Left lung (tissue), 10 donors: Measurements from ENCODE around the gene S100A5. TPM values are rescaled to one million over a fixed set of nuclear protein-coding genes. Genes with fewer than 3 reads are reported as not detected.

Experiments used
- ATAC-seq: fragments of 200-7000 bp; cut with Tn5 transposase; one replicate; pipeline ENCODE4 v1.9.1; 2020; ENCODE audit warnings: moderate library complexity
- DNase-seq, 4 donors: peaks; one replicate each; pipeline ENCODE4 v3.0.0-alpha.2; 2013 to 2020
- H3K27ac ChIP-seq, 2 donors: fragments of 200-600 bp; sonication (generic) in 1 of 2; one replicate each; pipeline versions ENCODE4 v1.5.0 to v1.8.0; 2020 to 2021
- H3K27me3 ChIP-seq, 2 donors: fragments of 200-600 bp; sonication (generic) in 1 of 2; one replicate each; pipeline versions ENCODE4 v1.5.0 to v1.8.0; 2020 to 2021
- H3K36me3 ChIP-seq, 2 donors: fragments of 200-600 bp; sonication (generic) in 1 of 2; one replicate each; pipeline versions ENCODE4 v1.5.0 to v1.8.0; 2020 to 2021
- H3K4me1 ChIP-seq, 2 donors: fragments of 200-600 bp; one replicate each; pipeline ENCODE4 v1.8.0; 2021
- H3K4me3 ChIP-seq, 2 donors: fragments of 200-600 bp; sonication (generic) in 1 of 2; one replicate each; pipeline versions ENCODE4 v1.5.0 to v1.8.0; 2020 to 2021; ENCODE audit warnings: mild to moderate bottlenecking in 1 of 2
- H3K9me3 ChIP-seq, 2 donors: fragments of 200-600 bp; sonication (generic) in 1 of 2; one replicate each; pipeline versions ENCODE4 v1.5.0 to v1.8.0; 2020 to 2021
- intact Hi-C, 2 donors: fragments of 100-400 bp; cut with DNase I; formaldehyde crosslinking; loops; one replicate each; pipeline versions ENCODE4 v1.11.2 to v1.14.2; 2022
- polyA plus RNA-seq, 6 donors: library from polyadenylated mRNA; unstranded; fragments of 120-200 nt; gene quantifications; one replicate each; pipeline ENCODE4 v1.2.1, GENCODE V29; 2013; ENCODE audit not compliant: insufficient read length in 6 of 6
- total RNA-seq, 2 donors: library from RNA; stranded (reverse); fragmentation: NEBNext Ultra II Directional; extraction: Animal tissue kit (Norgen Biotek cat#: 25700); gene quantifications; one replicate each; pipeline ENCODE4 v1.2.1, GENCODE V29; 2021
- TF ChIP-seq, protein P1 (sequence below), 2 donors: fragments of 200-600 bp; sonication (generic) in 1 of 2; IDR thresholded peaks; one replicate each; pipeline versions ENCODE4 v1.5.0 to v1.8.0; 2021; ENCODE audit warnings: antibody characterized with exemption in 2 of 2
- donor health status: DM: no; HTN: yes; CAD: no.
- donor health status: DM: no; HTN: no; CAD: no.

The S100A5 gene
- total and polyA plus RNA-seq, 8 donors = 0.18 to 0.42 (median 0.36) TPM; not detected in 4

DNA sequence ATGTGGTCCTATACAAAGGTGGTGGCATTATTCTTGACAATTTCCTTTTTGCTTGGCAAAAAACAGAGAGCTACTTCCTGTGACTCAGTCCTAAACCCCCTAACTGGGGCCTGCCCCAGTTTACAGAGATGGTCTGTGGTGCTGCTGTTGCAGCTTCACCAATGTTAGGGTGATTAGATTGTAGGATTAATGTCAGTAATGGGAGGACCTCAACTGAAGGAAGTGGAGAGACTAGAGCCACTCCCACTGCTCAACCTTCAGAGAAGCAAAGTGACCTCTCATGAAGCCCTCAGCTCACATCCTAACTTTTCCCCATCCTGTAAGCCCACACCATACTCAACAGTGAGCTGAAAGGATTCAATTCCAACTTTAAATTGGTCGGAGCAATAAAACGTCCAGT lies 8.6 kb downstream of the S100A5 start:
- DNase-seq (no peak), ATAC-seq (no peak)
- H3K9me3 ChIP-seq = no peaks in the 10 kb centered on the region
- TF ChIP-seq, protein P1, sequence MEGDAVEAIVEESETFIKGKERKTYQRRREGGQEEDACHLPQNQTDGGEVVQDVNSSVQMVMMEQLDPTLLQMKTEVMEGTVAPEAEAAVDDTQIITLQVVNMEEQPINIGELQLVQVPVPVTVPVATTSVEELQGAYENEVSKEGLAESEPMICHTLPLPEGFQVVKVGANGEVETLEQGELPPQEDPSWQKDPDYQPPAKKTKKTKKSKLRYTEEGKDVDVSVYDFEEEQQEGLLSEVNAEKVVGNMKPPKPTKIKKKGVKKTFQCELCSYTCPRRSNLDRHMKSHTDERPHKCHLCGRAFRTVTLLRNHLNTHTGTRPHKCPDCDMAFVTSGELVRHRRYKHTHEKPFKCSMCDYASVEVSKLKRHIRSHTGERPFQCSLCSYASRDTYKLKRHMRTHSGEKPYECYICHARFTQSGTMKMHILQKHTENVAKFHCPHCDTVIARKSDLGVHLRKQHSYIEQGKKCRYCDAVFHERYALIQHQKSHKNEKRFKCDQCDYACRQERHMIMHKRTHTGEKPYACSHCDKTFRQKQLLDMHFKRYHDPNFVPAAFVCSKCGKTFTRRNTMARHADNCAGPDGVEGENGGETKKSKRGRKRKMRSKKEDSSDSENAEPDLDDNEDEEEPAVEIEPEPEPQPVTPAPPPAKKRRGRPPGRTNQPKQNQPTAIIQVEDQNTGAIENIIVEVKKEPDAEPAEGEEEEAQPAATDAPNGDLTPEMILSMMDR (IDR thresholded peaks at IDR 0.05) = no peak
- H3K4me3 ChIP-seq = no peak overlapping the region
- peak overlapping the region in 1 of 2 donors; percentile 99 for H3K27ac ChIP-seq
- peaks cover 13 to 54% of the 10 kb centered on the region in 2 donors for H3K4me1 ChIP-seq
- intact Hi-C loops = loop anchor here in 1 of 2 donors (5.0 kb wide), 1 partner anchor 35 kb away; the partner anchor contains the start of gene S100A2
- no peaks in the 10 kb centered on the region for H3K27me3 ChIP-seq
- peaks cover 0 to 19% of the 10 kb centered on the region in 2 donors for H3K36me3 ChIP-seq

- ATAC-seq = no peak
Observed at GRCh38 chr1:153531638-153532037, 9.1 kb downstream of the S100A5 start.

GRCh38 chr1:153527683-153528040 lies 13.1 kb downstream of the S100A5 start:
- no peaks in the 10 kb centered on the region for H3K27me3 ChIP-seq
- ATAC-seq = no peak
- H3K4me3 ChIP-seq = no peak overlapping the region
- TF ChIP-seq, protein P1 (IDR thresholded peaks at IDR 0.05) = no peak
- H3K9me3 ChIP-seq = no peaks in the 10 kb centered on the region
- peaks cover 0 to 31% of the 10 kb centered on the region in 2 donors for H3K4me1 ChIP-seq
- peaks cover 0 to 4% of the 10 kb centered on the region in 2 donors for H3K36me3 ChIP-seq
- DNase-seq = no peak
- no peak overlapping the region for H3K27ac ChIP-seq
- intact Hi-C loops = no loop called here

More at GRCh38 chr1:153531638-153532037, 9.1 kb downstream of the S100A5 start:
- H3K4me3 ChIP-seq = no peak overlapping the region
- intact Hi-C loops = loop anchor here in 1 of 2 donors (5.0 kb wide), 1 partner anchor 36 kb away; the partner anchor contains the start of gene S100A2
- DNase-seq = no peak
- peaks cover 0 to 19% of the 10 kb centered on the region in 2 donors for H3K36me3 ChIP-seq
- no peaks in the 10 kb centered on the region for H3K9me3 ChIP-seq
- peaks cover 10 to 52% of the 10 kb centered on the region in 2 donors for H3K4me1 ChIP-seq
- no peaks in the 10 kb centered on the region for H3K27me3 ChIP-seq
- TF ChIP-seq, protein P1 (IDR thresholded peaks at IDR 0.05) = no peak
- peak overlapping the region in 1 of 2 donors; percentile 99 for H3K27ac ChIP-seq

DNA sequence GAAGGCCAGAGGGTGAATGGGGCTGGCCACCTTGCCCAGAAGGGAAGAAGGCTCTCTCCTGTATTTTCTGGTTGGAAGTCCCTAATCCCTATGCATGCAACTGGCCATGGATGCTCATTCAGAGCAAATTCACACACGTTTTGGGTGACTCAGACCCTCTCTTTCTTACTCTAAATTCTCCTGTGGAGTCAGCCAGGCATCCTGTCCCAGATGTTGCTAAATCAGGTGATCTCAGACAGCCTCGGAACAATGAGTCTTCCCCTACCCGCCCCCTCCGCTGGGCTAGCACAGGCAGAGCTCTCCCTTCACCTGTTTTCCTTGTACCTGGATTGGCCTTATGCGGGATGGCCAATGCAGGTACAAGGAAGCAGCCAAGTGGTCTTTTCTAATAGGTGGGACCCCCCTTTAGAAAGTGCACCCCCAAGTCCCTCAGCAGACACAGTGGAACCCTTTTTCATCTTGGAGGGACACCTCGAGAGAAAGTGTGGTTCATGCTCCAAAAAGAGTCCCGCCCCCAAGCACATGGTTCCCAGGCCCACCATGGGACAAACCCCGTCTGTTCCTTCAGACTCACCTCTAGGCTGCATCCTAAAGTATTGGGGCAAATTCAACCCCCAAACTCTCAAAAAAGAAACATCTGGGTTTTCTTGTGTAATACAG lies 13.6 kb downstream of the S100A5 start:
- TF ChIP-seq, protein P1 (IDR thresholded peaks at IDR 0.05) = no peak
- Histone ChIP-seq H3K4me3 (no peak overlapping the region), H3K4me1 (peaks cover 0 to 26% of the 10 kb centered on the region in 2 donors), H3K36me3 (peaks cover 0 to 4% of the 10 kb centered on the region in 2 donors), H3K9me3 (no peaks in the 10 kb centered on the region), H3K27me3 (no peaks in the 10 kb centered on the region), H3K27ac (no peak overlapping the region)
- intact Hi-C loops = no loop called here
- ATAC-seq (no peak), DNase-seq (no peak)

- DNase-seq (no peak), ATAC-seq (no peak)
- peaks cover 0 to 17% of the 10 kb centered on the region in 2 donors for H3K4me1 ChIP-seq
- no peaks in the 10 kb centered on the region for H3K27me3 ChIP-seq
- H3K9me3 ChIP-seq = no peaks in the 10 kb centered on the region
- intact Hi-C loops = no loop called here
- no peak overlapping the region for H3K4me3 ChIP-seq
- TF ChIP-seq, protein P1 (IDR thresholded peaks at IDR 0.05) = no peak
- peak overlapping the region in 1 of 2 donors; percentile 5 for H3K27ac ChIP-seq
- H3K36me3 ChIP-seq = peaks cover 0 to 4% of the 10 kb centered on the region in 2 donors
Observed at GRCh38 chr1:153526132-153526543, 14.6 kb downstream of the S100A5 start.
